Caco-2 (cell line): Measurements from ENCODE around the gene NAPSA. TPM values are rescaled to one million over a fixed set of nuclear protein-coding genes. Genes with fewer than 3 reads are reported as not detected.

Experiments
- total RNA-seq: library from RNA; stranded (reverse); gene quantifications from 2 replicates; pipeline ENCODE4 v1.2.3, GENCODE V29; 2022

The NAPSA gene
- total RNA-seq, 1 experiment from 2014 or later: 1.2 TPM

Other genes with a start within 250 kb of the NAPSA start
- not detected in 2 replicates for gene IZUMO2, start 202.4 kb downstream of the NAPSA start, total RNA-seq
- gene MYH14, start 162.0 kb downstream of the NAPSA start, total RNA-seq: 78.3 and 89.8 TPM in 2 replicates
- 20.6 and 24.6 TPM in 2 replicates for gene KCNC3, start 36.3 kb downstream of the NAPSA start, total RNA-seq
- 38.3 and 40.3 TPM in 2 replicates for gene NR1H2, start 10.8 kb upstream of the NAPSA start, total RNA-seq
- gene POLD1, start 18.7 kb upstream of the NAPSA start, total RNA-seq: 128 TPM in 2 replicates
- gene SPIB, start 53.3 kb upstream of the NAPSA start, total RNA-seq: 0.50 and 0.51 TPM in 2 replicates
- gene MYBPC2, start 67.3 kb upstream of the NAPSA start, total RNA-seq: 0.91 and 1.6 TPM in 2 replicates
- gene EMC10, start 110.9 kb upstream of the NAPSA start, total RNA-seq: 42.9 and 46.3 TPM in 2 replicates
- 1.4 and 1.5 TPM in 2 replicates for gene GARIN5A, start 111.2 kb upstream of the NAPSA start, total RNA-seq
- gene JOSD2, start 145.6 kb upstream of the NAPSA start, total RNA-seq: 27.7 and 27.9 TPM in 2 replicates
- not detected in 2 replicates for gene ASPDH, start 148.3 kb upstream of the NAPSA start, total RNA-seq
- gene LRRC4B, start 202.8 kb upstream of the NAPSA start, total RNA-seq: 0.30 and 0.54 TPM in 2 replicates